AG09309 (cell line): ENCODE results near the gene OR6N2.

Experiments used
- DNase-seq: peaks from one replicate; pipeline ENCODE4 v3.0.0-alpha.2; 2010; ENCODE audit warnings: low read depth
- H3K4me3 ChIP-seq: 2 replicates; pipeline ENCODE4 v1.5.1; 2011; ENCODE audit warnings: mild to moderate bottlenecking, low read depth, low read length, moderate library complexity; ENCODE audit not compliant: control insufficient read depth
- CTCF ChIP-seq: IDR thresholded peaks from 2 replicates; pipeline ENCODE4 v1.5.1; 2011; ENCODE audit warnings: mild to moderate bottlenecking, low read depth, low read length, inconsistent platforms; ENCODE audit not compliant: insufficient read depth, control insufficient read depth; ENCODE audit errors: missing control alignments

OR6N2 gene

GRCh38 chr1:158793604-158794003 is 12.6 kb upstream of the OR6N2 start:
- no peak overlapping the region for H3K4me3 ChIP-seq
- TF ChIP-seq CTCF, result no peak
- no peak for DNase-seq

- TF ChIP-seq CTCF, result no peak
- no peak within 1 kb of the TSS for H3K4me3 ChIP-seq
- DNase-seq, result no peak
These were observed 8.8 kb downstream of the OR6N2 start, which contains the start of gene OR6N1 for GRCh38 chr1:158771950-158772866. Gene OR6N1, minus strand, starts transcription at chr1:158772195. Its CDS starts 5,513 bp downstream, at chr1:158766682.

GRCh38 chr1:158754420-158754819 is 26.6 kb downstream of the OR6N2 start, which contains the start of gene OR6K6:
Gene OR6K6, plus strand, starts transcription at chr1:158754720. Its CDS starts 168 bp downstream, at chr1:158754888.
- no peak for TF ChIP-seq CTCF

GRCh38 chr1:158752155-158752712 is 28.8 kb downstream of the OR6N2 start:
- TF ChIP-seq CTCF, result no peak
- DNase-seq, result no peak

More at GRCh38 chr1:158754420-158754819, 26.6 kb downstream of the OR6N2 start, which contains the start of gene OR6K6:
- DNase-seq, result no peak
- H3K4me3 ChIP-seq, result no peak within 1 kb of the TSS

GRCh38 chr1:158735848-158736247 is 45.2 kb downstream of the OR6N2 start:
- H3K4me3 ChIP-seq, result no peak overlapping the region
- no peak for TF ChIP-seq CTCF
- DNase-seq, result no peak

More at GRCh38 chr1:158752155-158752712, 28.8 kb downstream of the OR6N2 start:
- H3K4me3 ChIP-seq, result no peak overlapping the region

GRCh38 chr1:158732524-158732923 is 48.5 kb downstream of the OR6N2 start:
- no peak for DNase-seq
- no peak for TF ChIP-seq CTCF
- H3K4me3 ChIP-seq, result no peak overlapping the region
